ENCODE results near the gene CLCN6. TPM values are rescaled to one million over a fixed set of nuclear protein-coding genes. Genes with fewer than 3 reads are reported as not detected.

Gene CLCN6
- total RNA-seq, 1 experiment from 2014 or later: 13.7 TPM

DNA sequence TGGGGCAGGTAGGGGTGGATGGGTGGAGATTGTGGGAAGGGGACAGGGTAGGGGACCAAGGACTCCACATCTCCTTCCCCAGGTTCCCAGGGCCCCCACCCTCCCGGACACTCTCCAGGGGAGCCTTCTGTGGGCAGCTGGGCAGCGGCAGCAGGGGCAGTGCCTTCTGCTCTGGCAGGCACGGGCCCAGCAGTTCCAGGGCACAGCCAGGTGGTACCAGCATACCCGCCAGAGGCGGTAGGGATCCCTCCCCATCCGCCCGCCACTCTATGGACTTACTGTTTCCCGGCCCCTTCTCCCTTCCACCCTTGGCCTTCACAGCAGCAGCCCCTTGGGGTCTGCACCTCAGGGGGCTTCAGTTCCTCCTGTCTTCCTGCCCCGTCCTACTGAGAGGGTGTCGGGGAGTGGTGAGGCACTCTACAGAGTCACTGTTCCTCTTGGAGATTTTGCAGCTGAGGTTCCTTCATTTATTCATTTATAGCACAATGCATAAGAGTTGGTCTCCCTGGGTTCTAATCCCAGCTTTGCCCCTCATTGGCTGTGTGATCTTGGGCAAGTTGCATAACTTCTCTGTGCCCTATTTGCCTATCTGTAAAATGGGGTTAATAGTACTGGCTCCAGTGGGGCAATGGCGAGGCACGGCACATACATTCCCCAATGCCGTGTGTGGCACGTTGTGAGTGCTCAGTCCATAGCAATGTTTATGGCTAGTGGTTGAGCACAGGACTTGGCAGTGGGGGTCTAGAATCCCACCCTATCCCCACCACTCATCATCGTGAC, 27.0 kb upstream of the CLCN6 start:
- no peaks in the 10 kb centered on the region for H3K4me1 ChIP-seq (ENCODE audit: control insufficient read depth in 1 of 2, insufficient read depth in 2 of 2, low read length in 2 of 2)
- CTCF ChIA-PET: no interaction called here
- DNase-seq (ENCODE audit: low read depth, low spot score) (no peak), ATAC-seq (no peak)
- H3K27ac ChIP-seq (ENCODE audit: low read depth, low read length): no peak overlapping the region
- TF ChIP-seq SIN3A (IDR thresholded peaks at IDR 0.05; ENCODE audit: low read depth) (no peak), RAD21 (IDR thresholded peaks at IDR 0.05; ENCODE audit: low read depth) (no peak), FOSL1 (IDR thresholded peaks at IDR 0.05; ENCODE audit: low read depth) (no peak), EGR1 (IDR thresholded peaks at IDR 0.05; ENCODE audit: low read depth) (no peak), ZFX (IDR thresholded peaks at IDR 0.05) (no peak), ELF1 (IDR thresholded peaks at IDR 0.05; ENCODE audit: borderline replicate concordance, low read depth) (no peak), YY1 (IDR thresholded peaks at IDR 0.05; ENCODE audit: extremely low read depth, insufficient replicate concordance, low read depth, low read length) (no peak), TCF7L2 (IDR thresholded peaks at IDR 0.05; ENCODE audit: borderline replicate concordance, extremely low read depth, insufficient read depth, insufficient read length) (no peak), POLR2A (IDR thresholded peaks at IDR 0.05; ENCODE audit: borderline replicate concordance, extremely low read depth, insufficient read depth, insufficient read length) (no peak), CEBPB (IDR thresholded peaks at IDR 0.05; ENCODE audit: low read depth) (no peak), JUND (IDR thresholded peaks at IDR 0.05) (no peak), EZH2phosphoT487 (IDR thresholded peaks at IDR 0.05; ENCODE audit: borderline replicate concordance) (no peak)
- TF ChIP-seq, protein P1, sequence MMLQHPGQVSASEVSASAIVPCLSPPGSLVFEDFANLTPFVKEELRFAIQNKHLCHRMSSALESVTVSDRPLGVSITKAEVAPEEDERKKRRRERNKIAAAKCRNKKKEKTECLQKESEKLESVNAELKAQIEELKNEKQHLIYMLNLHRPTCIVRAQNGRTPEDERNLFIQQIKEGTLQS (IDR thresholded peaks at IDR 0.05): no peak
- TF ChIP-seq, protein P2, sequence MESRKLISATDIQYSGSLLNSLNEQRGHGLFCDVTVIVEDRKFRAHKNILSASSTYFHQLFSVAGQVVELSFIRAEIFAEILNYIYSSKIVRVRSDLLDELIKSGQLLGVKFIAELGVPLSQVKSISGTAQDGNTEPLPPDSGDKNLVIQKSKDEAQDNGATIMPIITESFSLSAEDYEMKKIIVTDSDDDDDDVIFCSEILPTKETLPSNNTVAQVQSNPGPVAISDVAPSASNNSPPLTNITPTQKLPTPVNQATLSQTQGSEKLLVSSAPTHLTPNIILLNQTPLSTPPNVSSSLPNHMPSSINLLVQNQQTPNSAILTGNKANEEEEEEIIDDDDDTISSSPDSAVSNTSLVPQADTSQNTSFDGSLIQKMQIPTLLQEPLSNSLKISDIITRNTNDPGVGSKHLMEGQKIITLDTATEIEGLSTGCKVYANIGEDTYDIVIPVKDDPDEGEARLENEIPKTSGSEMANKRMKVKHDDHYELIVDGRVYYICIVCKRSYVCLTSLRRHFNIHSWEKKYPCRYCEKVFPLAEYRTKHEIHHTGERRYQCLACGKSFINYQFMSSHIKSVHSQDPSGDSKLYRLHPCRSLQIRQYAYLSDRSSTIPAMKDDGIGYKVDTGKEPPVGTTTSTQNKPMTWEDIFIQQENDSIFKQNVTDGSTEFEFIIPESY (IDR thresholded peaks at IDR 0.05; ENCODE audit: extremely low read depth, insufficient replicate concordance, low read length): no peak
- TF ChIP-seq, protein P3, sequence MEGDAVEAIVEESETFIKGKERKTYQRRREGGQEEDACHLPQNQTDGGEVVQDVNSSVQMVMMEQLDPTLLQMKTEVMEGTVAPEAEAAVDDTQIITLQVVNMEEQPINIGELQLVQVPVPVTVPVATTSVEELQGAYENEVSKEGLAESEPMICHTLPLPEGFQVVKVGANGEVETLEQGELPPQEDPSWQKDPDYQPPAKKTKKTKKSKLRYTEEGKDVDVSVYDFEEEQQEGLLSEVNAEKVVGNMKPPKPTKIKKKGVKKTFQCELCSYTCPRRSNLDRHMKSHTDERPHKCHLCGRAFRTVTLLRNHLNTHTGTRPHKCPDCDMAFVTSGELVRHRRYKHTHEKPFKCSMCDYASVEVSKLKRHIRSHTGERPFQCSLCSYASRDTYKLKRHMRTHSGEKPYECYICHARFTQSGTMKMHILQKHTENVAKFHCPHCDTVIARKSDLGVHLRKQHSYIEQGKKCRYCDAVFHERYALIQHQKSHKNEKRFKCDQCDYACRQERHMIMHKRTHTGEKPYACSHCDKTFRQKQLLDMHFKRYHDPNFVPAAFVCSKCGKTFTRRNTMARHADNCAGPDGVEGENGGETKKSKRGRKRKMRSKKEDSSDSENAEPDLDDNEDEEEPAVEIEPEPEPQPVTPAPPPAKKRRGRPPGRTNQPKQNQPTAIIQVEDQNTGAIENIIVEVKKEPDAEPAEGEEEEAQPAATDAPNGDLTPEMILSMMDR (IDR thresholded peaks at IDR 0.05 in 2 of 3, conservative IDR thresholded peaks at IDR 0.05 in 1 of 3; ENCODE audit: borderline replicate concordance in 1 of 3, insufficient read depth in 1 of 3, low read depth in 2 of 3, low read length in 2 of 3): no peak
- TF ChIP-seq, protein P4, sequence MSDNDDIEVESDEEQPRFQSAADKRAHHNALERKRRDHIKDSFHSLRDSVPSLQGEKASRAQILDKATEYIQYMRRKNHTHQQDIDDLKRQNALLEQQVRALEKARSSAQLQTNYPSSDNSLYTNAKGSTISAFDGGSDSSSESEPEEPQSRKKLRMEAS (IDR thresholded peaks at IDR 0.05): no peak
- TF ChIP-seq, protein P5, sequence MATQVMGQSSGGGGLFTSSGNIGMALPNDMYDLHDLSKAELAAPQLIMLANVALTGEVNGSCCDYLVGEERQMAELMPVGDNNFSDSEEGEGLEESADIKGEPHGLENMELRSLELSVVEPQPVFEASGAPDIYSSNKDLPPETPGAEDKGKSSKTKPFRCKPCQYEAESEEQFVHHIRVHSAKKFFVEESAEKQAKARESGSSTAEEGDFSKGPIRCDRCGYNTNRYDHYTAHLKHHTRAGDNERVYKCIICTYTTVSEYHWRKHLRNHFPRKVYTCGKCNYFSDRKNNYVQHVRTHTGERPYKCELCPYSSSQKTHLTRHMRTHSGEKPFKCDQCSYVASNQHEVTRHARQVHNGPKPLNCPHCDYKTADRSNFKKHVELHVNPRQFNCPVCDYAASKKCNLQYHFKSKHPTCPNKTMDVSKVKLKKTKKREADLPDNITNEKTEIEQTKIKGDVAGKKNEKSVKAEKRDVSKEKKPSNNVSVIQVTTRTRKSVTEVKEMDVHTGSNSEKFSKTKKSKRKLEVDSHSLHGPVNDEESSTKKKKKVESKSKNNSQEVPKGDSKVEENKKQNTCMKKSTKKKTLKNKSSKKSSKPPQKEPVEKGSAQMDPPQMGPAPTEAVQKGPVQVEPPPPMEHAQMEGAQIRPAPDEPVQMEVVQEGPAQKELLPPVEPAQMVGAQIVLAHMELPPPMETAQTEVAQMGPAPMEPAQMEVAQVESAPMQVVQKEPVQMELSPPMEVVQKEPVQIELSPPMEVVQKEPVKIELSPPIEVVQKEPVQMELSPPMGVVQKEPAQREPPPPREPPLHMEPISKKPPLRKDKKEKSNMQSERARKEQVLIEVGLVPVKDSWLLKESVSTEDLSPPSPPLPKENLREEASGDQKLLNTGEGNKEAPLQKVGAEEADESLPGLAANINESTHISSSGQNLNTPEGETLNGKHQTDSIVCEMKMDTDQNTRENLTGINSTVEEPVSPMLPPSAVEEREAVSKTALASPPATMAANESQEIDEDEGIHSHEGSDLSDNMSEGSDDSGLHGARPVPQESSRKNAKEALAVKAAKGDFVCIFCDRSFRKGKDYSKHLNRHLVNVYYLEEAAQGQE (IDR thresholded peaks at IDR 0.05; ENCODE audit: low read depth): no peak
- H3K36me3 ChIP-seq (ENCODE audit: control insufficient read depth in 1 of 2, insufficient read depth in 2 of 2, low read length in 2 of 2): no peaks in the 10 kb centered on the region
- H3K9ac ChIP-seq (ENCODE audit: low read length): no peak overlapping the region
- H3K9me3 ChIP-seq (ENCODE audit: control insufficient read depth in 1 of 2, insufficient read depth in 1 of 2, low read depth in 1 of 2, low read length in 2 of 2): no peaks in the 10 kb centered on the region
- no peaks in the 10 kb centered on the region for H3K27me3 ChIP-seq (ENCODE audit: insufficient read depth, low read length)
- H4K20me1 ChIP-seq (ENCODE audit: insufficient read depth): no peaks in the 10 kb centered on the region
- no peaks in the 10 kb centered on the region for H3K9me2 ChIP-seq (ENCODE audit: insufficient read depth)
- POLR2A ChIA-PET: no interaction called here
- RAD21 ChIA-PET (ENCODE audit: low non-redundant PET in 1 of 2, low total read pairs in 2 of 2, uncharacterized antibody in 2 of 2, unreplicated experiment in 2 of 2): no interaction called here
- intact Hi-C loops (cut with micrococcal nuclease): no loop called here
- no peak overlapping the region for H2AFZ ChIP-seq (ENCODE audit: low read depth, low read length, poor library complexity, severe bottlenecking)
- H3K79me2 ChIP-seq (ENCODE audit: insufficient read depth, low read length): no peaks in the 10 kb centered on the region
- no TSS peak for BruUV-seq (replicated peaks)
- no peak overlapping the region for H3K4me3 ChIP-seq (replicated peaks in 1 of 2; ENCODE audit: low read depth in 1 of 2, low read length in 2 of 2)
- no peak overlapping the region for H3K4me2 ChIP-seq (ENCODE audit: low read length)

All from HCT116 (cell line).